HG02981 (cell line): ENCODE data around the gene LSM6.

ENCODE experiments used
- ATAC-seq: cut with Tn5 transposase; IDR thresholded peaks from one replicate; pipeline ENCODE4 v1.9.1; 2021; ENCODE audit warnings: mild to moderate bottlenecking, moderate library complexity; ENCODE audit not compliant: unreplicated experiment

The LSM6 gene

DNA sequence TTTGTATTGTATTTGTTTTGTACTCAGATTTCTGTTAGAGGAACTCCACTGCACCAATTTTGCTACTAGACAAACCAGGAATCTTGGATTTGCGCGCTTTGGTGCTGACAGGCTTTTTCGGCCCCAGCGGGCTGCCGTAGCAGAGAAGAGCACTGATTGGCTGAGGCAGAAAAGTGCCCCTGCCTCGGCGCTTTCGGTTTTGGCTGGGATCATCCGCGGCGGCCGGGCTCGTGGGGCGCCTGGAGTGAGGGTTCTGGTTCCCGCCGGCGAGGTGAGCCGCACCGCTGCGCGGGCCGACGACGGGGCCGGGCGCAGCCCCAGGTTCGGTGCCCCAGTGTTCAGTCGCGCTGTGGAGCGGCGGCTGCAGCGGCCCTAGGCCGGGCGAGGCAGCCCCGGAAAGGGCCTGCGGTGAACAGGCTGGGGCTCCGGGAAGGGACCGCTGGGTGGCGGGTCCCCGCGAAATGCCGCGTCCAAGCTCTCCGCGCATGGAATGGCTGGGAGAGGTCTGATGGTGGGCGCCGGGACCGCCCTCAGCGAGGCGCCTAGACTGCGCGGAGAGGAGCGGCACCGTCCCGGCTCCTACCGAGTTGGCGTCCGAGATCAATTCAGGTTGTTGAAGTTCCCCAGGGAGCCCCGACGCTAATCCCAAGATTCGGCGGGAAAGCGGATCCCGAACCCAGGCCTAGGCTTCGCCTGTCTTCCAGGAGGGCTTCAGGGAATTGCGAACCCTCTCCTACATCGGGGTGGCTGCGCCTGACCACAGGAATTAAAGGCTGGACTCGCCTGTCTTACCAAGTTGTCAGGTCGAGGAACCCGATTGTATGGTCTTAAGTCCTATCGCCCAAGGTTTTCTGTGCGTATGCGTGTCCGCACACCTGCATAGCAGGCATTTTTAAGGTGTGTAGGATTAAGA, at the start of gene LSM6:
TSS of gene LSM6 (plus strand) at position 178 of the 913 bp plus-strand sequence. CDS start 7,204 bp downstream, outside the sequence.
- peak; percentile 89 for ATAC-seq

- ATAC-seq = peak; percentile 99
Observed at GRCh38 chr4:146132445-146132844, 43.1 kb upstream of the LSM6 start.

GRCh38 chr4:146134761-146135445, 40.6 kb upstream of the LSM6 start:
- no peak for ATAC-seq

DNA sequence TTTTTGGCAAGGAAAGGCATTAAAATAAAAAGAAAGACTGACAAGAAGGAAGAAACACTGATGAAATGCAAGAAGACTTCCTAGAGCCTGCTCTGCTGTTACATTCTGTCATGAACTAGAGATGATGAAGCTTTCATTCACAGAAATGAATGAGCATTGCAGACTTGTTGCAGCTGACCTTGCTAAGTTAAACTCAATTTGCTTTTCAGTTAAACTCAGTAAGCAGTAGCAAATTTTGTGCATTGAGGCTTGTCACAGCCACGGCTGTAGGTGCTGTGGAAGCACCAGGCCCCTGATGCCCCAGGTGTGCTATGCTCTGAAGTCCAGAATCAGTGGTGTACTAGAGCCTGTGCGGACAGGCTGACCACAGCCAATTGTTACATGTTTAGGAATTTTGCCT, 39.6 kb upstream of the LSM6 start:
- ATAC-seq = no peak

DNA sequence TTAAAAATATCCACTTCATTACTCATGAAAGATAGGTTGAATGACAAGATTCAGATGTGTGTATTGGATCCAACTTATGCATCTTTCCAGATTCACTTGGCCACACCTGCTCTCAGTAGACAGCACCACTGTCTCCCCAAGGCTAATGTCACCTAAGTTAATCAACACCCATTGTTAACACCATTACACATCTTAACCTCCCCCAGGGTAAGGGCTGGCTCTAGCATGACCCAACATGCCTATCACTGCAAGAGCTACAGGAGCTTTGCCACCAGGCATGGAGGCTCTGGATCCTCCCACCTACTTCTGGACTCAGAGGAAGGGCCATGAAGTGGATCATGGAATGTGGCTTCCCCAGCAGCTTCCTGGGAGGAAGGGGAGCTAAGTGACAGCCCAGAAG, 32.8 kb upstream of the LSM6 start:
- peak; percentile 82 for ATAC-seq

- no peak for ATAC-seq
Observed at GRCh38 chr4:146143888-146144287, 31.6 kb upstream of the LSM6 start.

GRCh38 chr4:146146918-146147317, 28.6 kb upstream of the LSM6 start:
- ATAC-seq = no peak

DNA sequence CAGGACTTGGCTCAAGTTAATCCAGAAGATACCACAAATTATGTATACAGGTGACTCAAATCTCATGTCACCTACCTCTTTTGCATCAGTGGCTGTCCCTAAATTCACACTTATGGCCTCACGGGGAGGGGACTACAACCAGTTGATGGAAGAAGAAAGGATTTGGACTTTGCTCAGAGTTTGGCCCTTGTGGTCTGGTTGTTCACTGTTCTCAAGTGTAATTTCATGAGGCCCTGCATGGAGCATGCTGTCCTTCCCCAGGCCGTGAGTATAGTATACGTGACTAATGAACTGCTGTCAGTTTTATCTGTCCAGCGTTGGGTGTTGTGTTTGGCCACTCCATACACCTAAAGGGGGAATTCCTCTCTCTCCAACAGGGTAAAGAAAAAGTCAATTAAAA, 27.5 kb upstream of the LSM6 start:
- ATAC-seq = no peak

GRCh38 chr4:146154057-146154456, 21.5 kb upstream of the LSM6 start:
- no peak for ATAC-seq

DNA sequence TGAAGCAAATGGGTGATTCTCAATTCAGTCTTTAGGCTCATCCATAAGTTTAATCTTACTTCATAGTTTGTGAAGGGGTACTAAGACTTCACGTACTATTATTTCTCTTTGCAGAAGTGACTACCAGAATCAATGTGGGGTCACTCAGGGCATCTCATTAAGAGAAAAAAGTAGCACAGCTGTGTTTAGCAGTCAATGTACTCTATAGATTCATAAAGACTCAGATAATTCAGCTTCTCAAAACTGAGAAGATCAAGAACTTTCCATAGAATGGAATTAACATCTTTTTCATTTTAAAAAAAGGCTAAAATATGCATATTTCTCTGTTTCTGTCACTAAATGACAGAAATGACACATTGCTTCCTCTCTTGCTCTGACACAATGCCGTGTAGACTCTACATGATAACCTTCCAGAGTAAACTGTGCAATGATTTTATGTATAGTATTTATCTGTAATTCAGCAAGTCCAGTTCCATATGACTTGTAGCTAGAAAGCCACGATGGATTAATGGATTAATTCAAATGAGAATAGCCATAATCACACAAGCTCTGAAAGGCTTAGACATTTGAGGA, 20.3 kb upstream of the LSM6 start:
- ATAC-seq = no peak

DNA sequence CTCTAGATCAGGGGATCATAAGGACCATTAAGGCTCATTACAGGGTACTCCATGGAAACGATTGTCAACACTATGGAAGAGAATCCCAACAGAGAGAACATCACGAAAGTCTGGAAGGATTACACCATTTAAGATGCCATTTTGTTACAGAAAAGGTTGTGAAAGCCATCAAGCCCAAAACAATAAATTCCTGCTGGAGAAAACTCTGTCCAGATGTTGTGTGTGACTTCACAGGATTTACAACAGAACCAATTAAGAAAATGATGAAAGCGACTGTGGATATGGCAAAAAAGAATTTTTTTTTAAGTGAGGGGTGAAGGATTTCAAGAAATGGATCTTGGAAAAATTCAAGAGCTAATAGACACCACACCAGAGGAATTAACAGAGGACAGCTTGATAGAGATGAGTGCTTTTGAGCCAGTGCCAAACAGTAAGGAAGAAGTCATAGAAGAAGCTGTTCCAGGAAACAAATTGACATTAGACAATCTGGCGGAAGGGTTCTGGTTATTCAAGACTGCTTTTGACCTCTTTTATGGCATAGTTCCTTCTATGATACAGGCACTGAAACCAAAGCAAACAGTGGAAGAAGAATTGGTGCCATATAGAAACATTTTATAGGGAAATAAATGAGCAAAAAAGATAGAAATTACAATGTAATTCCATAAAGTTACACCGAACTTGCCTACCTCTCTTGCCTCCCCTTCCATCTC, 17.3 kb upstream of the LSM6 start:
- ATAC-seq = no peak

DNA sequence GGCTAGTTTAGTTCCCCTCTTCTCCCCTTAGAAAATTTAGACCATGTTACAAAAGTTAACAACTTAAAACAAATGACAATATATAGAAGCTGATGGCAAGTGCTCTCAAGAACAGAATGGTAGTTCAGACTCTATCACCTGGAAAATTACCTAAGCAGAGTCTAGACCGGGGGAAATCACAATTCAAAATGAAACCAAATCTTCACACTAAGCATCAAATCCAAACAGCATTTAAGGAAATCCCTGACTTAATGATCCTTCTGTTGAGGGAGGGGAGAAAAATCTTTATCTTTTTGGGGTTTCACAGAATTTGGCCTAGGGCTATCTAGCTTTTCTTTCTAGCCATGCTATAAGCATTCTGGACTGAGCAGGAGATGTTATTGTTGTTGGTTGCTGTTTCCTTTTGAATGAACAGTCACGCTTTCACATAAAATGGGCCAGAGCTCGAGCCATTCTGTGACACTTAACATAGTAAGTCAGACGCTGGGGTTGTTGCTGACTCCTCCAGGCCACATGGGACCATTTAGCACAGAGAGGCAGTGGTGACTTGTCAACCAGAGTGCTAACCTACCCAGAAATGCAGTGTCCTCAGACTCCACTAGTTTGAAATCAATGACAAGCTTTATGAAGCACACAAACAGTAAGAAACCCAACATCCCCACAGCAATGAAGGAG, 16.0 kb upstream of the LSM6 start:
- peak; percentile 77 for ATAC-seq

DNA sequence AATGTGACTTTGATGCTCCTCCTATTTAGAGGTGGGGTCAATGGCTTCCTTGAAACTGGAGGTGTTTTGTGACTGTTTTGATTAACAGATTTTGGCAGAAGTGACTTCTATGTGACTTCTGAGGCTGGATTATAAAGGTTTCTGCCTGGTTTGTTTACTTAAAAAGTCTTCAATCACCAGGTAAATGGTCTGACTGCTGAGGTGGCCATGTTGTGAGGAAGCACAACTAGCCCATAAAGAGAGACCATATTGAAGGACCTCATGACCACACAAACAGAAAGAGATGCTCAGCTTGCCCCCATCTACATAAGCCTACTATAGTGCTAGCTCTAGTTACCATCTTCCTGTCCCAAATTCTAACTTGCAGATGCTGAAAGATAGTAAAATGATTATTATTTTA, 14.3 kb upstream of the LSM6 start:
- no peak for ATAC-seq

- ATAC-seq = no peak
Observed at GRCh38 chr4:146165221-146165620, 10.3 kb upstream of the LSM6 start.

- no peak for ATAC-seq
Observed at GRCh38 chr4:146165840-146166239, 9.7 kb upstream of the LSM6 start.

DNA sequence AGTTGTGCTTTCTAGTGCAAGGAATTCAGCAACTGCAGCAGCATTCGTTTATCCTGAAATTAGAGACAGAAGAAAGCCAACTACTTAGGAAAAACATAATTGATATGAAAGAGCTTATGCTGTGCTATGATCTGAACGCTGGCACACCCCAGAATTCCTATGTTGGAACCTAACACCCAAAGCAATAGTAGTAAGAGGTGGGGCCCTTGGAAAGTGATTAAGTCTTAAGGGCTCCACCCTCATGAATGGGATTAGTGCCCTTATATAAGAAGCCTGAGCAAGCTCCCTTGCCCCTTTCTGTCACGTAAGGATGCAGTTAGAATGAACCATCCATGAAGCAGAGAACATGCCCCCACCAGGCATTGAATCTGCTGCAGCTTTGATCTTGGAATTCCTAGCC, 5.4 kb upstream of the LSM6 start:
- ATAC-seq = no peak

DNA sequence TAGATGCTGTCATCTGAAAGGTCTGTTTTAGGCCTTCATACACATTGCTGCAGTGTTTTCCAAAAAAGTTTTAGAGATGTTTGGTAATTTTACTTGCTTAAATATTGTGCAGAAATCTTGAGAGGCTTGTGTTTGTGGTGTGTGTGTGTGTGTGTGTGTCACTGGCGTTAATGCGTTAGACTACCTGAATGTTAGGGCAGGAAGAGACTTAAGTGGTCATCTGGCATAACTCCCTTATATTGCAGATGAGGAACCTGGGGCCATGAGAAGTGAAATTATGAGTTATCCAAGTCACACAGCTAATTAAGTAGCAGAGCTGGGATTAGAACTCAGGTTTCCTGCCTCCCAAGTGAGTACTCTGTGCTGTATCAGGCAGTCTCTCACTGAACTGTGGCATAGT, 1.4 kb downstream of the LSM6 start:
- ATAC-seq = no peak

DNA sequence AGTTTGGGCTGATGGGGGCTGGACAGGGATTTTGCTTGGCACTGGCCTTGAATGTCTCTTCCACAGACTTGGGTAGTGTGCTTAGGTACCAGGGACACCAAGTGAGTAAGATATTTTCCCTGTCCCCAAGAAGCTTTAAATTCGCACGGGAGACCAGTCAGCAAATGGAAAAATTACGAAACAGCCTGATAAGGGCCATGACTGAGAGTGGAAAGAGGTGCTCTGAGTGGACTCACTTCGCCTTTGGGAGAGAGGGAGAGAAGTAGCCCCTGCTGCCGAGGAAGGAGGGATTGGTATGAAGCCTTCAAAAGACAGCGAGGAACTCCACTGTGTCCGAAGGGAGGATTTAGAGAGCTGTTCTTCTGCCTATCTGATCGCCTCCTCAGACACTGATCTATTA, 2.6 kb downstream of the LSM6 start:
- no peak for ATAC-seq

DNA sequence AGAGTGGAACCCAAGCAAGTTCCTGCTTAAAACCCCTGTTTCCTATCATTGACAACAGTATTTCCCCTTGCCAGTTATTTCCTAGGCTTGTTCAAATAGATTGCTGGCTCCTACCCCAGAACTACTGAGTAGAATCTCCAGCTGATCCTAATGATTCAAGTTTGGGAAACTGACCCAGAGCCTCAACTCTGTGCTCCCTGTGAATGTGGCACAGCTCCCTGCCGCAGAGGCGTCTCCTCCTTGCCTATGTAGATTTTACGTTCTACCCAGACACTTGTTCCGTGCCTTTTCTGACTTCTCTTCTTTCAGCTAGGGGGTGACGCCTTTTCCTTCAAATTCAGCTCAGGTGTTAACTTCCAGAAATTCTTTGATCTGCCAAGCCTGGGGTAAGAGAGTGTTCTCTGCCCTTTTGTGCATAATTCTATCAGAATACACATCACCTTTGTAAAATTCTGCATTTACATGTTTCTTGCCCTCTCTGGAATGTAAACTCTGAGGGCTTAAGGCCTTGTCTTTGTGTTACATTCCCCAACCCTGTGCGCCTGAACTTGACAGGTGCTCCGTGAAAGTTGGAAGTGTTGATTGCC, 4.4 kb downstream of the LSM6 start:
- ATAC-seq = no peak

- peak; percentile 57 for ATAC-seq
Observed at GRCh38 chr4:146182443-146182842, 6.9 kb downstream of the LSM6 start.
